Suprapubic skin (tissue), 4 donors: ENCODE results near the gene GAS6. TPM values are rescaled to one million over a fixed set of nuclear protein-coding genes. Genes with fewer than 3 reads are reported as not detected.

Experiments
- DNase-seq, 2 donors: peaks; one replicate each; pipeline ENCODE4 v3.0.0-alpha.2; 2019; ENCODE audit warnings: low spot score in 2 of 2
- H3K27ac ChIP-seq: fragments of 200-600 bp; sonication (generic); one replicate; pipeline ENCODE4 v1.5.1; 2019
- H3K27me3 ChIP-seq: fragments of 200-600 bp; sonication (generic); one replicate; pipeline ENCODE4 v1.5.1; 2019
- H3K36me3 ChIP-seq: fragments of 200-600 bp; sonication (generic); one replicate; pipeline ENCODE4 v1.5.1; 2019
- H3K4me1 ChIP-seq: fragments of 200-600 bp; sonication (generic); one replicate; pipeline ENCODE4 v1.5.1; 2019
- H3K4me3 ChIP-seq: fragments of 200-600 bp; sonication (generic); one replicate; pipeline ENCODE4 v1.5.1; 2019; ENCODE audit warnings: mild to moderate bottlenecking
- H3K9me3 ChIP-seq: fragments of 200-600 bp; sonication (generic); one replicate; pipeline ENCODE4 v1.5.1; 2019
- EP300 ChIP-seq: sonication (generic); formaldehyde crosslinking; IDR thresholded peaks from one replicate; pipeline ENCODE4 v1.6.1; 2017; ENCODE audit warnings: antibody characterized with exemption
- POLR2A ChIP-seq, 2 donors: fragments of 450-650 bp; IDR thresholded peaks; one replicate each; pipeline ENCODE4 v1.6.1; 2017; ENCODE audit warnings: antibody characterized with exemption in 2 of 2, mild to moderate bottlenecking in 2 of 2, moderate library complexity in 2 of 2
- POLR2AphosphoS5 ChIP-seq, 3 donors: sonication (generic); formaldehyde crosslinking; IDR thresholded peaks; one replicate each; pipeline ENCODE4 v1.6.1; 2017; ENCODE audit warnings: antibody characterized with exemption in 3 of 3
- WGBS: methylation state at CpG from one replicate; pipeline ENCODE4 v1.1.5; 2018; 5-methylcytosine and 5-hydroxymethylcytosine counted together
- total RNA-seq, 4 donors: library from RNA; depleted of rRNA; stranded (reverse); fragments of >200 nt; gene quantifications; one replicate each; pipeline ENCODE4 v1.1.0, GENCODE V29; 2016
- TF ChIP-seq, protein P1 (sequence below), 2 donors: fragments of 200-600 bp in 1 of 2; fragments of 450-650 bp in 1 of 2; sonication (generic) in 1 of 2; IDR thresholded peaks; one replicate each; pipeline ENCODE4 v1.5.1; 2016 to 2019; ENCODE audit warnings: antibody characterized with exemption in 2 of 2, mild to moderate bottlenecking in 1 of 2, moderate library complexity in 1 of 2

GAS6 gene
- total RNA-seq, 4 donors from 2014 or later: 175 to 286 (median 224) TPM

DNA sequence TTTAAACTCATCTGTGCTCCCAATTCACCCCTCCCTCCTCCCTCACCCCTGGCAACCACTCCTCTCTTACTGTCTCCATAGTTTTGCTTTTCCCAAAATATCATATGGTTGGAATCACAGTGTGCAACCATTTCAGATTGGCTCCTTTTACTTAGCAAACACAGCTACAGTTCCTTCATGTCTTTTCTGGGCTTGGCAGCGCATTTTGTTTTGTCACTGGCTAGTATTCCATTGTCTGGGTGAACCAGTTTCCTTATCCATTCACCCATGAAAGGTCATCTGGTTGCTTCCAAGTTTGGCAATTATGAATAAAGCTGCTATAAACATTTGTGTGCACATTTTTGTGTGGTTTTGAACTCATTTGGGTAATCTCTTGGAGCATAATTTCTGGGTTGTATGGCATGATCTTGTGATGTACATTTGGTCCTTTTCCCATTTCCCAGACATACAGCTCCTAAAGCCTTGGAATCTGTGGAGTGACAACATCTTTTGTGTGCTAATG is 23.9 kb upstream of the GAS6 start:
- no peak for DNase-seq
- TF ChIP-seq POLR2A (IDR thresholded peaks at IDR 0.05): no peak
- no peak for TF ChIP-seq POLR2AphosphoS5 (IDR thresholded peaks at IDR 0.05)
- TF ChIP-seq, protein P1, sequence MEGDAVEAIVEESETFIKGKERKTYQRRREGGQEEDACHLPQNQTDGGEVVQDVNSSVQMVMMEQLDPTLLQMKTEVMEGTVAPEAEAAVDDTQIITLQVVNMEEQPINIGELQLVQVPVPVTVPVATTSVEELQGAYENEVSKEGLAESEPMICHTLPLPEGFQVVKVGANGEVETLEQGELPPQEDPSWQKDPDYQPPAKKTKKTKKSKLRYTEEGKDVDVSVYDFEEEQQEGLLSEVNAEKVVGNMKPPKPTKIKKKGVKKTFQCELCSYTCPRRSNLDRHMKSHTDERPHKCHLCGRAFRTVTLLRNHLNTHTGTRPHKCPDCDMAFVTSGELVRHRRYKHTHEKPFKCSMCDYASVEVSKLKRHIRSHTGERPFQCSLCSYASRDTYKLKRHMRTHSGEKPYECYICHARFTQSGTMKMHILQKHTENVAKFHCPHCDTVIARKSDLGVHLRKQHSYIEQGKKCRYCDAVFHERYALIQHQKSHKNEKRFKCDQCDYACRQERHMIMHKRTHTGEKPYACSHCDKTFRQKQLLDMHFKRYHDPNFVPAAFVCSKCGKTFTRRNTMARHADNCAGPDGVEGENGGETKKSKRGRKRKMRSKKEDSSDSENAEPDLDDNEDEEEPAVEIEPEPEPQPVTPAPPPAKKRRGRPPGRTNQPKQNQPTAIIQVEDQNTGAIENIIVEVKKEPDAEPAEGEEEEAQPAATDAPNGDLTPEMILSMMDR (IDR thresholded peaks at IDR 0.05): no peak
- TF ChIP-seq EP300: no peak
- 70% methylated on average over 1 of the region's 1 CpG for WGBS
- Histone ChIP-seq H3K27me3 (no peaks in the 10 kb centered on the region), H3K27ac (no peak overlapping the region), H3K4me3 (no peak overlapping the region), H3K4me1 (peaks cover 11% of the 10 kb centered on the region), H3K36me3 (no peaks in the 10 kb centered on the region), H3K9me3 (no peaks in the 10 kb centered on the region)

DNA sequence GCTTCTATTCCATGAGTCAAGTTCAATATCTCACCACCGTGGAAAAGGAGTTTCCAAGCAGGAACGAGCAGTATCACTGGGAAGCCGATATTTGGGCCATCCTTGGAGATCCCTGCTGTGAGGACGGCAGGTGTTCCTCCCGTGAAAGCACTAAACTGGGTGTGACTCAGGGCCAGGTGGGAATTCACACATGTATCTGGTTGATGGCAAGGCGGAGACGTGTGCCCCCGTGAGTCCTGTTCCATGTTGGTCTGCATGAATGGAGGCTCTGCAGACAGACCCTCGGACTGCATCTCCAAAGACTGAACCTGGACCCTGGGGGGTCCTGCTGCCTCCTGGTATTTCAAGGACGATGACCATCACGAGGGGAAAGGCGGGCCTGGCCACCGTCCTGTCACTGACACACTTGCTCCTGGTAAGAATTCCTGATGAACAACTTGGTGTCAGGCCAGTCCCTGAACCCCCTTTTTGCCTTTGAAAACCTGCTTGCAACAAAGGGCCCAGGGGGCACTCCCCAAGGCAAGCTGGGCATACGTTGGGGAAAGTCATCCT is 22.8 kb upstream of the GAS6 start:
- Histone ChIP-seq H3K36me3 (no peaks in the 10 kb centered on the region), H3K27ac (no peak overlapping the region), H3K9me3 (no peaks in the 10 kb centered on the region), H3K4me3 (no peak overlapping the region), H3K4me1 (peaks cover 22% of the 10 kb centered on the region), H3K27me3 (no peaks in the 10 kb centered on the region)
- TF ChIP-seq POLR2A (IDR thresholded peaks at IDR 0.05) (no peak), POLR2AphosphoS5 (IDR thresholded peaks at IDR 0.05) (no peak), EP300 (no peak)
- TF ChIP-seq, protein P1 (IDR thresholded peaks at IDR 0.05): no peak
- DNase-seq: no peak
- WGBS: 86% methylated on average over 12 of the region's 14 CpGs

DNA sequence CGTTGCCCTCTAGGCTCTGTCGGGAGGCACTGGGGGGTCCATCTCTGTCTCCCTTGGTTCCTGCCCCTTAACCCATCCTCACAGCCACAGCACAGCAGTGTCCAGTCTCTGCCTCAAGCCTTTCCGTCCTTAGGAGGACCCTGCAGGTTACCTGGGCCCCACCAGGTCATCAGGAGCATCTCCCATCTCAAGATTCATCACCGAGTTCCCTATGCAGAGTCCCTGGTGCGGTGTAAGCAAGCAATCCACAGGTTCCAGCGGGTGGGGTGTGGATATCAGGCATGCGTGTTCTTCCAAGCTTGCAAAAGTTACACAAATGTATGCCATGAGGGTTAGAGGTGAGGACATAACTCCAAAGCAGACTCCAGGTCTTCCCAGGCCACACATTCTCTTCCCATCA is 20.9 kb upstream of the GAS6 start:
- H3K4me3 ChIP-seq: no peak overlapping the region
- no peak overlapping the region for H3K27ac ChIP-seq
- H3K36me3 ChIP-seq: no peaks in the 10 kb centered on the region
- no peaks in the 10 kb centered on the region for H3K9me3 ChIP-seq
- no peak for DNase-seq
- H3K4me1 ChIP-seq: peaks cover 33% of the 10 kb centered on the region
- TF ChIP-seq, protein P1 (IDR thresholded peaks at IDR 0.05): no peak
- TF ChIP-seq POLR2AphosphoS5 (IDR thresholded peaks at IDR 0.05) (no peak), POLR2A (IDR thresholded peaks at IDR 0.05) (no peak), EP300 (no peak)
- no peaks in the 10 kb centered on the region for H3K27me3 ChIP-seq
- 97% methylated on average over 7 of the region's 7 CpGs for WGBS

DNA sequence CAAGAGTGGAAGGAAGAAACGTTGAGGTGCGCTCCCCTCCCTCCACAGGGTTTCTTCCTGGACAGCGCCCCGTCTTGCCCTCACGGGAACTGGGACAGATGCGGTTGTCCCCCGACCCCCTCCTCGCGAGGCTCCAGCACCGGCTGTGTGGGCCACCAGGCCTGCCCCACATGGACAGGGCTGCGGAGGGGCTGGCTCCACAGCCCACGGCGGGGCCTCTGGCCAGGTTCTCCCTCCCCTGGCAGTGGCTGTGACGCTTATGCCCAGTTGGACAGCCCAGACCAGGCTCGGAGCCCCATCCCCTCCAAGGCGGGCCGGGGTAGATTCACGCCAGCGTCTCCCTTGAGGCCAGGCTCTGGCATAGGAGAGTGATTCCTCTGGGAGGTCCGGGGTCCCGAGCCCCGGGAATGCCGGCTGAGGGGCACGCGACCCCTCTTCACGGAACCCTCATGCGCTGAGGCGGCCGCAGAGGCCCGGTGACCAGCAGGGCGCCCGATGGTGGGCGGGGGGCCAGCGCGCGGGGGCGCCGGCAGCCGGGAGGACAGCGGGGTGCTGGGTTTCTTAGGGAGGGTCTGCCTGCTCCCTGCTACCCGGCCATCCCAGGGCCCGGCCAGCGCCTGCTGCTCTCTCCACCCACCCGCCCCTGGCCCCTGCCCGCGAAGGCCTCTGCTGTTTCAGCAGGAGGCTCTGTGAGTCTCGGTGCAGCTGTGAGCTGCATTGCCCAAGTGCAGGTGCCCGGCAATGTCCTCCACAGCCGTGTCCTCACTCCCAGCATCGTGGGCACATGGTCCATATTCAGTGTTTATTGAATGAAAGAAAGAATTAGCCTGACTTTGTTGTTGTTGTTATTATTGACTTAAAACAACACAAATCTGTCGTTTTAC is 20.3 kb upstream of the GAS6 start:
- Histone ChIP-seq H3K4me1 (peaks cover 38% of the 10 kb centered on the region), H3K4me3 (no peak overlapping the region), H3K36me3 (no peaks in the 10 kb centered on the region), H3K27me3 (no peaks in the 10 kb centered on the region), H3K27ac (no peak overlapping the region), H3K9me3 (no peaks in the 10 kb centered on the region)
- WGBS: 90% methylated on average over 27 of the region's 51 CpGs
- DNase-seq: peak; percentile 56 to 72
- TF ChIP-seq POLR2A (IDR thresholded peaks at IDR 0.05) (no peak), EP300 (no peak), POLR2AphosphoS5 (IDR thresholded peaks at IDR 0.05) (no peak)
- TF ChIP-seq, protein P1 (IDR thresholded peaks at IDR 0.05): no peak

DNA sequence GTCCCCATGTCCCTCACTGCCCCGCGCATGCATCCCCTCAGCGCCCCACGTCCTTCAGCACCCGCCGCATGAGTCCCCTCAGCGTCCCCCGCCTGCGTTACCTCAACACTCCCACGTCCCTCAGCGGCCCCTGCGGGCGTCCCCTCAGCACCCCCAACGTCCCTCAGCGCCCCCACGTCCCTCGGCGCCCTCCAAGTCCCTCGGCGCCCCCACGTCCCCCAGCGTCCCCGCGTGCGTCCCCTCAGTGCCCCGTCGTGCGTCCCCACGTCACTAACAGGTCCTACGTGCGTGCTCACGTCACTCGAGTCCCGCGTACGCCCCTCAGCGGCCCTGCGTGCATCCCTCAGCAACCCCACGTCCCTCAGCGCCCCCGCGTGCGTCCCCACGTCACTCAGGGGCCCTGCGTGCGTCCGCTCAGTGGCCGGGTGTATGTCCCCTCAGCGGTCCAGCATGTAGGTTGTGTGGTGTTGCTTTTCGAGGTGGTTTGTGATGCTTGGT is 19.5 kb upstream of the GAS6 start:
- Histone ChIP-seq H3K4me3 (no peak overlapping the region), H3K27ac (no peak overlapping the region), H3K9me3 (no peaks in the 10 kb centered on the region), H3K36me3 (no peaks in the 10 kb centered on the region), H3K4me1 (peaks cover 38% of the 10 kb centered on the region), H3K27me3 (no peaks in the 10 kb centered on the region)
- peak; percentile 57 to 74 for DNase-seq
- 96% methylated on average over 50 of the region's 50 CpGs for WGBS
- TF ChIP-seq, protein P1 (IDR thresholded peaks at IDR 0.05): no peak
